A204.1 (cell line): Measurements from ENCODE around the gene ADAMTSL1.

Source experiments
- FAIRE-seq: peaks from 2 replicates; lab custom pipeline; 2012; peaks lifted over from hg19 to GRCh38; lab: Jason Lieb, UNC

Gene ADAMTSL1

DNA sequence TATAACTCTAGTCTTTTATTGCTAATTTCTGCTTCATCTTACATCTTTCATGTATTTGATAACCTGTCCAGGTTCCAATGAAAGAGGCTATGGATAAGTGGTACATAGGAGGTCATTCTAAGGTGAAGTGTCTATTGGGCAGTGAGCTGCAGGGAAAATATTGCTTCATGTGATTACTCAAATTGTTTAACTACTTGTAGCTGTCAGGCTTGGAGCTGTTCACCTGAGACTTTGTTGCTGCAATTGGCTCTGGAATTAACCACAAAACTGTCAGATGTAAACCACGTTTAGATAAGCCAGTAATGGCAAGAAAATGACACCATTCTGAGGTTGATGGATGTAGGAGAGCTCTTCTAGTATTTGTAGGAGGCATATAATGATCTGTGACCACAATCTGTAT lies 26.0 kb downstream of the ADAMTSL1 start:
- no peak for FAIRE-seq

DNA sequence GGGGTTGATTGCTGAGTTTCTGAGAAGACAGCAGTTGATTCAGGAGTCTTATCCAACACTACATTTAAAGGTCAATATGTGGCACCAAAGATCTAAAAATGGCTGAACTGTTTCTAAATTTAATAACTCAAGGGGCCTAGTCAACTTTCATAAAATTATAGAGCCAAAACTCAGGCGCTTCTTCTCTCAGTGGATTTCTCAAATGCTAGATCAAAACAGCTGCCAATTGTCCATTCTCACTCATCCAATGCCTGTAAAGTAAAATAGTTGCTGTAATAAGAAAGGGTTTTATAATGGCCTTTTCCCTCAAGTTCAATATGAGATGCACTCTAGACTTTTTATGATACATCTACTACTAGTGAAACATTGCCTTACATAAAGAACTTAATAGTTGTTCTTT lies 26.5 kb downstream of the ADAMTSL1 start:
- no peak for FAIRE-seq

DNA sequence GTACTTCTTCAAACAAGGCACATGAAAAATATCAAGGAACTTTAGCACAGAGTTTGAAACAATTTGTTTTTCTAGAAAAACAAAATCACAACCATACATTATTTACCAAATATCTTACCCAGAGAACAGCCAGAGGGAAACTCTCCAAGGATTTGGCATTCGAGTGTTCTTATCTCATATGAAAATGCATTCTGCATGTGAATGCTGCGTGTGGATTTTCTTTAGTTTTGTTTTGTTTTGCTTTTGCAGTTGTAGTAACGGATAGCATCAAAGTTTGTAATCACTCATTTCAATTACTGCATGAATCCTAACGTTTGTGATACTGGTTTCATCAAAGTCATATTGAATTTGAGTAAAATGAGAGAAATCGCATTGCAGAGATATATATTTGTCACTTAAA lies 28.0 kb downstream of the ADAMTSL1 start:
- FAIRE-seq = no peak

DNA sequence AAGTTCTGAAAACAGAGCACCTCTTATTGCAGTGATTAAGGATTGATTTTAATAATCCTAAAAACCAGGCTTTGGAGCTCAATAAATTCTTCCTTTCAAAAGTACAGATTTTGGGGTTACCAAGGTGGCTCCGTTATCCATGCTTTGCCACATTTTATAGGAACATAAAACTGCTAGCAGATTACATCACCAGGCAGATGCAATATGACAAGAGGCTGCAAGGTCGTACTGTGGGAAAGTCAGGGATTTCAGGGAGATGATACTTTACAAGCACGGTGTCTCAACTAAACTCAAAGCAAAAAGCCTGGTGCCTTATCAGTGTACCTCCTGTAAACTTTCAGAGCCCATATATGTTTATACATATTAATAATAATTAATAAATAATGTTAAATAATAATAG lies 28.6 kb downstream of the ADAMTSL1 start:
- FAIRE-seq = no peak

DNA sequence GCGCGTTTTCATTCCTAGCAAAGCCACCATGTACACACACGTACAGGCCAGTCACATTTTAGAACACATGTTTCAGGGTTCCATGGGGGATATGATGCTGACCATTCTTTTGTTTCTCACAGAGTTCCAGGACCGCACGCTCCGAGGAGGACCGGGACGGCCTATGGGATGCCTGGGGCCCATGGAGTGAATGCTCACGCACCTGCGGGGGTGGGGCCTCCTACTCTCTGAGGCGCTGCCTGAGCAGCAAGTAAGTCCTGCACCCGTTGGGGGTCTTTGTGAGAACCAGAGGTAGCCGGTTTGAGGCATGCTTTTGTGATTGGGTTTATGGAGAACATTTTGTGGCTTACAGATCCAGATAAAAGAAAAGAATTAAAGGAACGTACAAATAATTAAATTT lies 30.8 kb downstream of the ADAMTSL1 start:
- FAIRE-seq = no peak

DNA sequence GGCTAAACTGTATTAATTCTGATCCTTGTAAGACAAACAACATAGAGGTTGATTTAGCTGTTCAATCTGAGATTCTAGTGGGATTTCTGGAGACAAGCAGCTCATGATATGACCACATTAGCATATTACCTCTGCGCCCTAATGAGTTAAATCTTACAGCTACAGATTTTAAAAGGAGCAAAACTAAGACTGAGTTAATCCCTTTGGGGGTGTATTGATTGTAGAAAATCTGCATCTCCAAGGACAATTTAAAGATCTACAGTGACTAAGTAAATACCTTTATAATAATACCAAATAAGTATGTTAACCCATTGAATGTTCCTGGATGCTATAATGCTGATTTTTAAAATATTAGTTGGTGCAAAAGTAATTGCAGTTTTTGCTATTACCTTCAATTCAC lies 33.2 kb downstream of the ADAMTSL1 start:
- FAIRE-seq = no peak

DNA sequence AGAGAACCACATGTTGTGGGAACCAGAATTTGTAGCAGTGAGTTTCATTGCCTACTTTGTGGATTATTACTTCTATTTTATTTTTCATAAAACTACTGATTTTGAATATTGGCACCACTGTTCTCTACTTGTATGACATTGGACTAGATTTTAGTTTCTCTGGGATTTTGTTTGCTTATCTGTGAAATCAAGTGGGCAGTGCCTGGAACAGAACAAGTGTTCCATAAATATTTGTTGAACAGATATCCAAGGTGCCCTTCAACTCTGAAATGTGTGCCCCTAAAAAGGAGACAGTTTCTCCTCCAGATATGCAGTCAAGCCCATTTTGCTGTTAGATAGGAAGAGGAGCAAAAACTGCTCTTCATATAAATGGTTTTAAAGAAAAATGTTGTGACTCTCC lies 42.6 kb downstream of the ADAMTSL1 start:
- no peak for FAIRE-seq

DNA sequence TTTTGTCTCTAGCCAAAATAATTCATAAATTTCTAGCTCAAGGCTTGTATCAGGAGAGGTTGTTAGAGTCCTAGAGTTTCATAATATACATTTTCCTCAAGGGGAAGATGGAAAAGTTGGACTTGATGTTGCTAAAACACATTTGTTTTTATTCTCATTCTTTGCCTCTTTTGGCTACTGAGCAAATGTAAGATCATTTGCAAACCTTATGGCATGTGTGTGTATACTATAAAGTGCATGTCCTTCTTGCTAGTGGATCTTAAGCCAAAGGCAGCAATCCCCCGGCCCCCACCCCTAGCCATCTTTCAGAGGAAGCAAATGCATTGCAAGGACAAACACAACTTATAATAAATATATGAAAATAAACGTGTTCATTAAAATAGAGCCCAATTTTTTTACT lies 43.0 kb downstream of the ADAMTSL1 start:
- FAIRE-seq = no peak

DNA sequence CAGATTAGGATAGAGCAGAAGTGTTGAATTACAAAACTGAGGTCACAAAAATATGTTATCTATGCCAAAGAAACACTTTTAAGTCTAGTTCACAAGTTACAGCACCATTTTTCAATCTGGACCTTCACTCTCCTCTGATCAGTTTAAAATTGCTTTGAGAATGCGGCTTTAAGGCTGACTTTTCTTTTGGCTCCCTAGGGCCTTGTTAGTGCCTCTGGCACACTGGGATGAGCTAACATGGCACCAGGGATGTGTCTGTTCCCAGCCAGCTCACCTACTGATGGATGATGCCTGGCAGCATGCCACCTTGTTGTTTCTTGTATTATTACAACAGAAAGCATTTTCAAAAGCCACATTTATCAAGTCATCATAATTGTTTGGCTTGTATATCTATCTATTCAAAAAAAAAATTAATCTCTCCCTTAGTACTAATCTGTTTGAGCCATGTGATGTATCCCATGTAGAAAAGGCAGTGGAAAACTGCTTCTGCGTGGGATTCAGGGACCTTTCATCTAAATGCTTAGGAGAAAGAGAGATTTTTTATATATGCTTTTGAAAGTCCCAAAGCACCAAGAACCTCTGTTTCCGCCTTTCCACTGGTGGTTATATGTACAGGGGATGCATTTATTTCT lies 46.6 kb downstream of the ADAMTSL1 start:
- no peak for FAIRE-seq

DNA sequence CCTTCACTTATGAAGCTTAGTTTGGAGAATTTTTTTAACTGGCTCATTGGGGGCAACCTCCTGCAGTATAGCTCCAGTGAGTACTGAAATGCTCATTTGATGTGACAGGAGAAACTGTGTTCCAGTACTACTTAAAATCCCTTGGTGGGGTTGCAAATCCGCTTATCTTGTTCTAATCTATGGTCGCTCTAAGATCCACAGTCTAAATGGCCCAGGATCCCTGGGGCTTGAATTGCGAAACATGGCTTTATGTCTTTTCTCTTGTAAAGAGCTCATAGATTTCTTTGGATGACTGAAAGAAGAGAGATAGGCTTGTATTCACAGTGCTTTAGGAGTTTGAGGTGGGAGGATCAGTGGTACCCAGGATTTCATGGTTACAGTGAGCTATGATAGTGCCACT lies 52.7 kb downstream of the ADAMTSL1 start:
- no peak for FAIRE-seq

DNA sequence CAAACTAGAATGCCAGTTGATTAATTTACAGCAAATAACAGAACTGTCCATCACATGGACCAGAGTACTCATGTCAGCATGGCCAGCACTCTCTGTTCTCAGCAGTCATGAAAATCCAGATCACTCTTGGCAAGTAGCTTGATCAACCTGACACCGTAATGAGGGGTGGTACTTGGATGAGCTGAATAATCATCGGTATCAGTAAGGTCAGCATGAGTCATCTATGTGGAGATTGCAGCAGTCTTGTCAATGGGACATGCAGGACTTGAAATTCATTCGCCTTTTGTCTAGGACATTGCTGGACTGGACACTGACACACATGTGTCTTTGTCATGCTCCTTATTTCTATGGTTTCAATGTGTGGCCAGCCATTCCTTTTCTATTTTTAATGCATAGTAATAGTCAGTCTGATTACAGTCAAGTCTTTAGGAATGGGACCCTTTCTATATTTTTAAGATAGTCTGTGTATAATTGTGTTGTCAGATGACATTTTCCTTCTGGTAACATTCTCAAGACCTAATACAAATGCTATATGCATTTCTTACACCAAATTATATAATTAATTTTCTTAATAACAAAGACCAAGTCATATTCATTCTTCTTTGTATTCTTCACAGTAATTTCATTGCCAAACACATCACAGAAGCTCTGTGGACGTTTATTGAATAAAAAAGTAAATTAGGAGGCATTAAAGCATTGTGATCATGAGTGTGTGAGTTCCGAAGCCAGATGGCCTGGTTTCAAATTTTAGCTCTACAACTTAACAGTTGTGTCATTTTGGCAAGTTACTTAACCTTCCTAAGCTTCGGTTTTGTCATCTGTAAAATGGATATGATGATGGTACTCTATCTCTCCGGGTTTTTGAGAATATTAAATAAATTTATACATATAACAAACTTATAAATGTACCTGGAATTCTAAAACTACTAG lies 57.4 kb downstream of the ADAMTSL1 start:
- FAIRE-seq = no peak

DNA sequence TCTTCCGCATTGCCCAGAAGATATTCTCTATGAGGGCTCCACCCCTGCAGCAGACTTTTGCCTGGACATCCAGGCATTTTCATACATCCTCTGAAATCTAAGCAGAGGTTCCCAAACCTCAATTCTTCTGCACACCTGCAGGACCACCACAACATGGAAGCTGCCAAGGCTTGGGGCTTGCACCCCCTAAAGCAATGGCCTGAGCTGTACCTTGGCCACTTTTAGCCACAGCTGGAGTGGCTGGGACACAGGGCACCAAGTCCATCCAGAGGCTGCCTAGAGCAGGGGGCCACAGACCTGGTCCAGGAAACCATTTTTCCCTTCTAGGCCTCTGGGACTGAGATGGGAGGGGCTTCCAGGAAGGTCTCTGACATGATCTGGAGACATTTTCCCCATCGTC lies 60.7 kb downstream of the ADAMTSL1 start:
- no peak for FAIRE-seq

DNA sequence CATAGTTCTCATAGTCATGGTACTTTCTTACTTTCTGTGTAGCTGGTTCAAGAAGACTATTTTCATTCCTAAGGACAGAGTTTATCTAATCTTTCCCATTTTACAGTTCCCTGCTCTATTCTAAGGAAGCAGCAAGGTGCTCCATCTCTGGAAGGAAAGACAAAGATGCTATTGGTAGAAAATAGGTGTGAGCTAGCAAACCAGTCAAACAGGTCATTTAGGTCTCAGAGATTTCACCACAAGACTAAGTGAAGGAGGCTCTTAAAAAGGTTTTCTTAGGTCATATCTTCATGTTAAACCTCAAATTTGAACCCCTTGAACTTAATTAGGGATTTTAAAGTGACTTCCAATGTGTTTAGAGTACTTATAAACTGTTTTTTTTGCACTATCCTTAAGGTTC lies 62.6 kb downstream of the ADAMTSL1 start:
- no peak for FAIRE-seq

DNA sequence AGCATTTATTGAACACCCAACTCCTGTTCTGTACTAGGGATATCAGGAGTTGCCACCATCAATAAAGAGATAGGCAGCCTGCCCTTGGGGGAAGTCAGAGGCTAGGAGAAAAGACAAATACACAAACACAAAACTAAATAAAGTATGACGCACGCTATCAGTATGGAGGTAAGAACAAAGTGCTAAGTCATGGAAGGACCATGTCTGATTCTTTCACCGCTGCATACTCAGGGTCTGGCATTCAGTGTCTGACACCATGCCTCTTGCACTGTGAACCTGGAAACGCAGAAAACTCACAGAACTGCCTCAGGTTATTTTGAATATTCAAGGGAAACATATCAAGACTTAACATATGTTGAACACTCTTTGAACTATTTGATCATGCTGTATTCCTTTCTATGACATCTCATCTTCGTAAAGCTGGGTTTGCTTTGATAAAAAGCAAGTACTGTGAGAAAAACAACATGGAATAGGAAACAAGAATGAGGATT lies 65.3 kb downstream of the ADAMTSL1 start:
- no peak for FAIRE-seq

DNA sequence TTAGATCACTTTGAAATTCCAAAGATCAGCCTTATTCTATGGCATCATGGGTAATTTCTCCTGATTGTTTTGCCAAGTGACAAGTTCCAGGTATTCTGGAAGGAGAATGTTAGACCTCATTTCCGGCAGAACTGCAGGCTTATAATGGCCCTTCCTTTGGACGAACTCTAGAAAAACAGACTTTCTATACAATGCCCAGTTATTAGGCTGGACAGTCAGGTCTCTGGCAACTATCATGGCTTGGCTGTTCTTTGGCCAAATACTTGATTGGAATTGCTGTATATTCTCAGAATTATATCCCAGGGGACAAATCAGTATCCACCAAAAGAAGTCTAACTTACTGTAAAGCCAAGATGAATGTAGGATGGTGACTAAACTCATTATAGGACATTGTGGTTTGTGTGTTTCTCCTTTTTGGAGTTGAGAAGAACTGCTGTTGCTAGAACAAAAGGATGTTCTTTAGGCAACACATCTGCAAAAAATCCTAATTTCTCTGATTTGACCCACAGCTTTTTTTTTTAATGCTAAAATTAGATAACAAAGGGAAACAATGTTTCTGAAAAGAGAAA lies 69.0 kb downstream of the ADAMTSL1 start:
- no peak for FAIRE-seq

DNA sequence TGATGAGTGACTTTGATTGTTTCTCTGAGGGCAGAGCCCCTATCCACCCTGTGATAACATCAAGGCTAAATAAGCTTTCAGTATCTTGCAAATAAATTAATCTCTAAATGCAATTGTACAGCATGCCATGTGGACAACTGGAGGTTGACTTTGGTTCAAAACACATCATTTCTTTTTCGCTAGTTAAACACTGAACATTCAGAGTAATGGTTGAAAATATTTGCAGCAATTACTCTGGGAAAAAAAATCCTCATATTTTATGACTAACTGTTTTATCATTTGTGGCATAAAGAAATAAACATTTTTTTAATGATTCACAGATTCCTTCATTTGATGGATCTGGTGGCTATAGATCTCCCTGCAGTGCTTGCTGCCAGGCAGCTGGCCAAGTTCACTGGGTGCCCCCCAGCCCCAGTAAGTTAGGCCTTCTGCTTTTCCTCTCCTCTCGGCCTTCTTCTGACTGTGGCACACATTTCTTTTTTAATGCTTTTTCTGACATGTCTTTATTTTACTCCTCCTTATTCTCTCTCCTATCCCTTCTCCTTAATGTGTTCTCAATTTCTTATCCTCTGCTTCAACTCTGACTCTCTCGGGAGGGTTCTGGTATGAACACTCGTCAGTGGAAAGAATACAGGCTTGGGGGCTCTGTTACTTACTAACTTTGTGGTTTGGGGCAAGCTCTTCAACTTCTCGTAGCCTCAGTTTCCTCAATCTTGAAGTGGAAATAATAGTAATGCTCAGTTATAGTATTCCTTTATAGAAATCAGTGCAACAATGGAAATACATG lies 69.6 kb downstream of the ADAMTSL1 start:
- FAIRE-seq = no peak

DNA sequence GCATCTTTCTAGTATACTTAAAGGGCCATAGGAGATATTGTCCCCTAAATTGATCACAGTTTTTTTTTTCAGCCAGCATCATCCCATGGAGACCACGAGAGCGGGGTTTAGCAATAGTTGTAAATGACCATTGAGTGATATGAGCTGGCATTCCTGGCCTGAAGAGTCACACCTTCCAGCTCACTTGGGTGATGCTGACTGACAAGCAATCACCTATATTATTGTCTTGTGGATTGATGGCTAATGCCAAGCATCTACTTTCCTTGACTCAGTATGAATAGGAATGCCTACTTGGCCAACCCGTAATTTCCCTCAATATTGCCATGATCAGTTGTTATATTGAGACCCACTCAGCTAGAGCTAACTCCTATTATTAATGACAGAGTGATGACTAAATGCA lies 70.5 kb downstream of the ADAMTSL1 start:
- no peak for FAIRE-seq

DNA sequence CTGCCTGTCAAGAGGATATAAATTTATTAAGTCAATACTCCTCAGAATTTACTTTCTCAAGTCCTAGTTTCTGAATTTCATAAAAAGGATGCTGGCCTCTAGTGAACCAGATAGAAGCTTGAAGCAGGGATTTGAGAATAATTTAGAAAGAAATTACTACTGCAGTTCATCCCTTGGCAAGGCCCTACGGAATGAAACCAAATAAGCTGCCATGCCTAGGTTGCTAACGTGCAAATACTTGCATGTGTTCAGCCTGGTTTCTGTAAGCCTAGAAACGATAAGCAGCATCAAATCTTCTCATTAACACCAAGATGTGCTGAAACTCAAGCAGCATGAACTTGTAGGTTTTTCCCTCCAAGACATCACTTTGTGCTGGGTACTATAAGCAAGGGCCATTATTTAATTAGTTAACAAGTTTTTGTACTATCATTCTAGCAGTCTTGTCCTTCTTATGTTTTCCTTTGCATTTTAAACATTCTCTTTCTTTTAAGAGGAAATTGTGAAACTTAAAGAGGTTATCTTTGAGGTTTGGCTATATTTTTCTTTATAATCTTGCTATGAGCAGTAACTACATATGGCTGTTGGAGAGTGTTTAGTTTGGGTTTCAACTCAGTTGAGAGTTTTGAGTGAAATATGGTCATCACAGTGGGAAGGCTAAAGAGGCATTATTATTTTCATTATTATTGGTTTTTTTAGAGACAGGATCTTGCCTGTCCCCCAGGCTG lies 71.8 kb downstream of the ADAMTSL1 start:
- no peak for FAIRE-seq

DNA sequence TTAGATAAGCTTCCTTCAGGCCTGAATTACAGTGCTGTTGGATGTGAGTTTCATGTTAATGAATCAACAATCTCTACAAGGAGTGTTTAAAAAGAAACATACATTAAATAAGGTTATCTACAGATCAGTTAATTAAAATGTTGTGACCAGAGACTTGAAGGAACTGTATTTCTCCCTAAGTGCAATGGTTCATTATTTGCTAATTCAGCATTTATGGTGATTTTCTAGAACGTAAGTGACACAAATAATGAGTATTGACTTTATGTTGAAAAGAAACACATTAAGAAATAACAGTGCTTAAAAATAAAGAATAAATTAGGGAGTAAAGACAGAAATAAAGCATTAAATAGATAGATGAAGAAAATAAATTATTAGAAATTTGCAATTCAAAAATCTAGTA lies 74.5 kb downstream of the ADAMTSL1 start:
- no peak for FAIRE-seq

DNA sequence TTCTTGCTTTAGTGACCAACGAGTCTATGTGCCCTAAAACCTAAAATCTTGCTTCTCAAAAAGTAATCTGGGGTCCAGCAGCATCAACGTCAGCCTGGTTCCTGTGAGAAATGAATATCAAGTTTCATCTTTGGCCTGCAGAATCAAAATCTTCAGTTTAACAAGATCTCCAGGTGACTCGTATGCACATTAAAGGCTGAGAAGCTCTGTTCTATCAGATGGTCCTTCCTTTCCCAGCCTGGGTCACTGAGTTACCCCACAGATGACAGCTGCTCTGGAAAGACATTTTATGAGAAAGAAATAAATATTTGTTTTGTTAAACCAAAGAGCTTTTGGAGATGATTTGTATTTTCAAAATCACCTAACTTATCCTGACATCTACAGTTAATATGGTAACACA lies 75.8 kb downstream of the ADAMTSL1 start:
- no peak for FAIRE-seq

DNA sequence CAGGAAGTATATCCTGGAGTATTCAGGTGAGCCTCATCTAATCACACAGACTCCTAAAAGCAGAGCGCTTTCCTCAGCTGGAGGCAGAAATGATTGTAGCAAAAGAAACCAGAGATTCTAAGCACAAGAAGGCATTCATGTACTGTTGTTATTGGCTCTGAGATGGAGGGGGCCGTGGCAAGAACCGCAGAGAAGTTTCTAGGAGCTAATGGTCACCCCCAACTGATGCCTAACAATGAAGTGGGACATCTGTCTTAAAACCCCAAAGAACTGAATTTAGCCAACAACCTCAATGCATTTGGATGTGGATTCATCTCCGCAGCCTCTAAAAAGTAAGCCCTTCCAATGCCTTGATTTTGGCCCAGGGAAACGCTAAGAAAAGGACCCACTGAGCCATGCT lies 76.3 kb downstream of the ADAMTSL1 start:
- FAIRE-seq = no peak

DNA sequence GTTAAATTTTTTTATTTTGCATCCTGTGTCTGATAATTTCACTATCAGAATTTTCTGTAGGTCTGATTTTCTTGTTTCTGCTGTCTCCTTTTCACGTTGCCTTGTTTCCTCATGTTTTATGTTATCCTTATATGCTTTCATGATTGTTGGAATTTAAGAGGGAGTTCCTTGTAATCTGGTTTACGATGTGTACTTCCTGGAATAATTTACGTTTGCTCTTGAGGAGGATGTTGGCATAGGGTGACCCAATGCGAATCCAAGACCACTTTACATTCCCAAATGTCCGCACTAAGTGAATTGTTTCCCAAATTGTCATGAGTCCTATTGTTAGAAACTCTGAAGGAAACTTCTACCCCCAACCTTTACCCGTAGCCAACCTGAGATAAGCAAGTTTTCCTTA lies 80.3 kb downstream of the ADAMTSL1 start:
- no peak for FAIRE-seq
